CD4-positive, alpha-beta T cell treated with Interferon alpha-2 for 1 hour (primary cell): ENCODE data around the gene ZNF670.
"Not testable (repeated sequence)": the region's sequence is repeated elsewhere in the genome, so short reads cannot be mapped to it uniquely, and the experiment has no call there.

ENCODE experiments used
- DNase-seq, 2 donors: peaks; one replicate each; pipeline ENCODE4 v3.0.0-alpha.2; 2020 to 2022

ZNF670 gene

GRCh38 chr1:247078258-247079140 lies at the start of gene ZNF670:
Gene ZNF670, minus strand, starts transcription at chr1:247078811. Its CDS starts 215 bp downstream, at chr1:247078596.
- peak; percentile 80 to 85 for DNase-seq

GRCh38 chr1:247127519-247128282 lies 49.1 kb upstream of the ZNF670 start:
- not testable (repeated sequence) for DNase-seq

GRCh38 chr1:247126601-247127000 lies 48.0 kb upstream of the ZNF670 start:
- not testable (repeated sequence) for DNase-seq

- not testable (repeated sequence) for DNase-seq
These were observed 47.6 kb upstream of the ZNF670 start for GRCh38 chr1:247126166-247126565.

GRCh38 chr1:247121382-247121781 lies 42.8 kb upstream of the ZNF670 start:
- no peak for DNase-seq

- DNase-seq: not testable (repeated sequence)
These were observed 41.7 kb upstream of the ZNF670 start for GRCh38 chr1:247120408-247120668.

GRCh38 chr1:247119600-247120407 lies 41.2 kb upstream of the ZNF670 start:
- DNase-seq: no peak

- DNase-seq: peak in 1 of 2 donors; percentile 24
These were observed 40.4 kb upstream of the ZNF670 start for GRCh38 chr1:247118946-247119446.

- DNase-seq: no peak
These were observed 36.9 kb upstream of the ZNF670 start for GRCh38 chr1:247115545-247115944.

- no peak for DNase-seq
These were observed 36.5 kb upstream of the ZNF670 start for GRCh38 chr1:247115141-247115510.

GRCh38 chr1:247114351-247115140 lies 35.9 kb upstream of the ZNF670 start:
- no peak for DNase-seq

- no peak for DNase-seq
These were observed 35.2 kb upstream of the ZNF670 start for GRCh38 chr1:247113733-247114271.

- no peak for DNase-seq
These were observed 34.5 kb upstream of the ZNF670 start for GRCh38 chr1:247113094-247113497.

- DNase-seq: no peak
These were observed 33.8 kb upstream of the ZNF670 start for GRCh38 chr1:247112479-247112781.

- DNase-seq: no peak
These were observed 33.3 kb upstream of the ZNF670 start for GRCh38 chr1:247111700-247112478.

GRCh38 chr1:247111259-247111699 lies 32.7 kb upstream of the ZNF670 start:
- no peak for DNase-seq

- DNase-seq: no peak
These were observed 32.1 kb upstream of the ZNF670 start for GRCh38 chr1:247110627-247111258.

- no peak for DNase-seq
These were observed 29.1 kb upstream of the ZNF670 start for GRCh38 chr1:247107694-247108093.

- DNase-seq: no peak
These were observed 27.4 kb upstream of the ZNF670 start for GRCh38 chr1:247105966-247106365.

- DNase-seq: no peak
These were observed 26.4 kb upstream of the ZNF670 start for GRCh38 chr1:247104965-247105364.
